NB4 (cell line): ENCODE data around the gene ARHGAP22.
A peak's percentile ranks its signal among the peaks of the same experiment; 100 is the strongest.

Experiments used
- DNase-seq: peaks from one replicate; pipeline ENCODE4 v3.0.0; 2010; ENCODE audit warnings: low read depth
- H3K4me3 ChIP-seq: one replicate; pipeline ENCODE4 v1.5.1; 2011; ENCODE audit warnings: mild to moderate bottlenecking, low read depth, low read length, moderate library complexity
- MYC ChIP-seq: IDR thresholded peaks from 2 replicates; pipeline ENCODE4 v1.6.1; 2011; ENCODE audit warnings: low read depth, low read length
- POLR2A ChIP-seq: IDR thresholded peaks from 2 replicates; pipeline ENCODE4 v1.6.1; 2011; ENCODE audit warnings: mild to moderate bottlenecking; ENCODE audit not compliant: insufficient read length; ENCODE audit errors: extremely low read depth
- TF ChIP-seq, protein P1 (sequence below): IDR thresholded peaks from 2 replicates; pipeline ENCODE4 v1.6.1; 2011; ENCODE audit warnings: low read depth, low read length
- TF ChIP-seq, protein P2 (sequence below): IDR thresholded peaks from one replicate; pipeline ENCODE4 v1.5.1; 2012; ENCODE audit warnings: low read depth, low read length

The ARHGAP22 gene

DNA sequence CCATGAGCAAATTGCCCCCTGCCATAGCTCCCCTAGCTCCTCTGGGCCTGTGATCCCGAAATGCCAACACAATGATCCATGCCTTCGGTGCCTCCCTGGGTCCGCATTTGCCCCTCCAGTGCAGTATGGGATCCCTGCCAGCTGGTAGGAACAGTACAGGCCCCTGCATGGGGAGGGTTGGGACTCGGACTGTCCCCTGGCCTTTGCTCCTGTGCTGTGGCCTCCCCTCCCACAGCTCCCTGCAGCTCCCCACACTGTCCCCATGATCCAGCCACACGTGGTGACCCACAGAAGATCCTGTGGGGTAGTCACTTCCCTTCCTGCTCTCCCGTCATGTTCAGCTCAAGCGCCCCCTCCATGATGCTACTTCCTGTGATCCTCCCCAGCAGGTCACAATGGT is 158.1 kb downstream of the ARHGAP22 start:
- TF ChIP-seq POLR2A (no peak), MYC (no peak)
- TF ChIP-seq, protein P1, sequence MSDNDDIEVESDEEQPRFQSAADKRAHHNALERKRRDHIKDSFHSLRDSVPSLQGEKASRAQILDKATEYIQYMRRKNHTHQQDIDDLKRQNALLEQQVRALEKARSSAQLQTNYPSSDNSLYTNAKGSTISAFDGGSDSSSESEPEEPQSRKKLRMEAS = no peak; the same call in 1 of the 2 replicates
- TF ChIP-seq, protein P2, sequence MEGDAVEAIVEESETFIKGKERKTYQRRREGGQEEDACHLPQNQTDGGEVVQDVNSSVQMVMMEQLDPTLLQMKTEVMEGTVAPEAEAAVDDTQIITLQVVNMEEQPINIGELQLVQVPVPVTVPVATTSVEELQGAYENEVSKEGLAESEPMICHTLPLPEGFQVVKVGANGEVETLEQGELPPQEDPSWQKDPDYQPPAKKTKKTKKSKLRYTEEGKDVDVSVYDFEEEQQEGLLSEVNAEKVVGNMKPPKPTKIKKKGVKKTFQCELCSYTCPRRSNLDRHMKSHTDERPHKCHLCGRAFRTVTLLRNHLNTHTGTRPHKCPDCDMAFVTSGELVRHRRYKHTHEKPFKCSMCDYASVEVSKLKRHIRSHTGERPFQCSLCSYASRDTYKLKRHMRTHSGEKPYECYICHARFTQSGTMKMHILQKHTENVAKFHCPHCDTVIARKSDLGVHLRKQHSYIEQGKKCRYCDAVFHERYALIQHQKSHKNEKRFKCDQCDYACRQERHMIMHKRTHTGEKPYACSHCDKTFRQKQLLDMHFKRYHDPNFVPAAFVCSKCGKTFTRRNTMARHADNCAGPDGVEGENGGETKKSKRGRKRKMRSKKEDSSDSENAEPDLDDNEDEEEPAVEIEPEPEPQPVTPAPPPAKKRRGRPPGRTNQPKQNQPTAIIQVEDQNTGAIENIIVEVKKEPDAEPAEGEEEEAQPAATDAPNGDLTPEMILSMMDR = no peak
- no peak overlapping the region for H3K4me3 ChIP-seq
- peak; percentile 23 for DNase-seq

- no peak for DNase-seq
- no peak for TF ChIP-seq MYC
- TF ChIP-seq, protein P2 = no peak
- TF ChIP-seq, protein P1 = no peak
- no peak overlapping the region for H3K4me3 ChIP-seq
Measured at GRCh38 chr10:48445932-48446331, 158.9 kb downstream of the ARHGAP22 start.

DNA sequence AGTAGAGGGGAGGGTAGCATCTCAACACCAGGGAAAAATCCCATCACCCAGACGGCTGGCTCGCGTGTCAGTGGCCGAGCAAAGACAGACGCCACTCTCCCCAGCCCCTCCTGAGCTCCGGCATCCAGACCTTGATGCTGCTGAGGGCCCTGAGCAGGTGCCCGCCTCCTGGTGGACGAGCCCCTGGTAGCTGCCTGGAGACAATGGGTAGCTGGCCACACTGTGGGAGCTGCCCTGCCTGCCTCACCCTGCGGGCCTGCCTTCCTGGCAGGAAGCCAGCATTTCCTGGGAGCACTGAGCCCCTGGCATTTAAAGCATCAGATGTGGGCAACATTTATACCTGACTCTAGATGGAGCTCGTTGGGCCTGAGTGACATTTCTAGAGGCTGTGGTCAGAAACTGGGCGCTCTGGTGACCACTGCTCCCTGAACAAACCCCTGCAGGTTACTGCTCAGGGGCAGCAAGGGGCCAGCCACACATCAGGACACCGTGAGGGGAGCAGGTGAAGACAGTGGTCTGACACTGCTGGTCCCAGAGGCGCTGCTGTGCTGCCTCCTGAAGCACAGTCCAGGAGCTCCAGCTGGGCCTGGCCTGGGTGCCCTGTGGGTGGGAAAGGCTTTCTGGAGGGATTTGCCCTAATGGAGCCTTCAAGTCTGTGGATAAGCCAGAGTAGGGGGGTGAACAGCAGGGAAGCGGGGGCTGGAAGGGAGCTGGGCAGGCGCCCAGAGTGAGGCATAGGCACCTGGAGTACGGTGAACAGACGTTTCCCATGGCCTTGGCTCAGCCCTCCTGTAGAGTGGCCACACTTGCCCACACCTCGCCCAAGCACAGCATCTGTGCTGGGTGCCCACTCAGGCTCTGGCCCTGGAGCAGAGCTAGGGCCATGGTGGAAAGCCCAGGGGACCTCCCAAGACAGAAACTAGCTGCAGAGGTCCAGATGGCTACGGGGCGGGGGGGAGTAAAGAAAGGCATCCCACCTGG is 159.7 kb downstream of the ARHGAP22 start:
- H3K4me3 ChIP-seq = no peak overlapping the region
- DNase-seq = no peak
- TF ChIP-seq, protein P2 = no peak

DNA sequence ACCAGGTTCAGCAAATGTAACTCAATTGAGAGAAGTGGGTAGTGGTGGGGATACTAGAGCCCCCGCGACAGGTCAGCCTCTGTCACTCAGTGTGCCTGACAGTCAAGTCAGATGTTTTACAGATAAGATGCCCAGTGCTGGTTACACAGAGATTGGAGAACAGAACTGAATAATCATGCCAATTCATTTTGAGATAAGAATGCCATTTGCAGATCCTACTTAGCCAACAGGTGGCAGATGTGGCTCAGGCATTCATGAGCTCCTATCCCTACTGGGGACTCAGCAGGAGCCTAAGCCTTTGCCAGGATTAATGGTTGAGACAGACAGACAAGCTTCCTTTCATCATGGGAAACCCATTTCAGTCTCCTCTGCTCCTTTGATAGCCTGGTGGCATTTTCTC is 160.6 kb downstream of the ARHGAP22 start:
- H3K4me3 ChIP-seq = no peak overlapping the region
- TF ChIP-seq POLR2A (no peak), MYC (0 out of 2 replicates have a peak, but pooled peaks have one; percentile 21)
- TF ChIP-seq, protein P2 = peak; percentile 48
- TF ChIP-seq, protein P1 = peak; percentile 41; the same call in 1 of the 2 replicates
- DNase-seq = peak; percentile 70

GRCh38 chr10:48442809-48443177 is 162.1 kb downstream of the ARHGAP22 start:
- DNase-seq = no peak
- TF ChIP-seq, protein P2 = no peak
- TF ChIP-seq, protein P1 = no peak
- no peak for TF ChIP-seq MYC
- TF ChIP-seq POLR2A = no peak
- H3K4me3 ChIP-seq = no peak overlapping the region
